CD4-positive, alpha-beta T cell treated with Interferon alpha-2 for 1 hour (primary cell): ENCODE data around the gene FAM236C.
"Not testable (repeated sequence)": the region's sequence is repeated elsewhere in the genome, so short reads cannot be mapped to it uniquely, and the experiment has no call there.

Experiments used
- DNase-seq, 2 donors: peaks; one replicate each; pipeline ENCODE4 v3.0.0-alpha.2; 2020 to 2022

The FAM236C gene

DNA sequence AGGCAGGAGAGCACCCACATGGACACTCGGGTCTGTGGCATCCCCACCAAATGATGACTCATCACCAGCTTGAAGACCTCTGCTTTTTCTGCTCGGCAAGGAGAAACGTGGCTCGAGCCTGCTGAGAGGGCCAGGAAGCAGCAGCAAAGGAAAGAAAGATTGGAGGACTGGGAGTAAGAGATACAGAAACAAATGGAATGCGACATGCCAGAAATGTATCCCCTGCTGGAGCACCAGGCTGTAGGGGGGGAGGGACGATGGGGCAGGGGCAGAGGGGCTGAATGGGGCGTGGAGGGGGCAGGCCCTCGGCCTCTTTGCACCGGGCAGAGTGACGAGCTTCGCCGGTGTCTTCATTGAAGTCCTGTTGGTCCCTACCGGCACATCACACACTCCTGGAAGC is at the start of gene FAM236C:
Gene FAM236C, plus strand, starts transcription at position 301 of the 400 bp plus-strand sequence. CDS start 100 bp downstream, outside the sequence.
- not testable (repeated sequence) for DNase-seq

DNA sequence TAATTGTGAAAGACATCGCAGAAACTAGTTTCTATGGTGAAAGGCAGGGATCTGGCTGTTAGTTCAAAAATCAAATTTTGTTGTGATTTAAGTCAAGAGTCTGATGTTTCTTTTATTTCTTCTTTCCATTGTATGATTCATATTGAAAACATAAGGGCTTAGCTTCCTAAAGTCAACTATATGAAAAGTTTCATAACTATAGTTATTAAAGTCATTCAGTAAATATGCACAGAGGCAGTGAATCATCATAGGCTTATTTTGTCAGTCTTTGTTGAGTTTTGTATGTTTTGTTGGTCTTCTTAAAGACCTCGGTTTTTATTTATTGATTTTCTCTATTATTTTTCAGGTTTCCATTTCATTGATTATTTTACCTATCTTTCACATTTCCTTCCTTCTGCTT is 29.5 kb upstream of the FAM236C start:
- DNase-seq, result not testable (repeated sequence)

- DNase-seq, result not testable (repeated sequence)
Observed at GRCh38 chrX:72889740-72890139, 22.7 kb upstream of the FAM236C start.

- DNase-seq, result not testable (repeated sequence)
Observed at GRCh38 chrX:72916096-72916495, 3.7 kb downstream of the FAM236C start.

DNA sequence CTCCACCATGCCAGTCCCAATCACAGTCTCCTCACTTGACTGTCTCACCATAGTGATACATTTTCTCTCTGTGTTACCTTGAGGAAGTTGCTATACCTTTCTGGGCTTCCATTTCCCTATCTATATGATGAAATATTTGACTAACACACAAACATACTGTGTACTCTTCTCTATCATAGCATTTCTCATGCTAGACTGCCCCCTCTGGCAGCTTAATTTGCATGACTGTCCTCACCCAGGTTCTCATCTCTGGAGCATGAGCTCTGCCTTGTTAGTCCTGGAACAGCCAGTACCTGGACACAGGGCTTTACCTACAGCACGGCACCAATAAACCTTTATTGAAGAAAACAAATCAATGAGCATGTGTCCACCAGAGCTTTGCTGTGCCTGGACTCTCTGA is 19.9 kb downstream of the FAM236C start:
- not testable (repeated sequence) for DNase-seq

- not testable (repeated sequence) for DNase-seq
Observed at GRCh38 chrX:72936455-72936854, 24.0 kb downstream of the FAM236C start.

DNA sequence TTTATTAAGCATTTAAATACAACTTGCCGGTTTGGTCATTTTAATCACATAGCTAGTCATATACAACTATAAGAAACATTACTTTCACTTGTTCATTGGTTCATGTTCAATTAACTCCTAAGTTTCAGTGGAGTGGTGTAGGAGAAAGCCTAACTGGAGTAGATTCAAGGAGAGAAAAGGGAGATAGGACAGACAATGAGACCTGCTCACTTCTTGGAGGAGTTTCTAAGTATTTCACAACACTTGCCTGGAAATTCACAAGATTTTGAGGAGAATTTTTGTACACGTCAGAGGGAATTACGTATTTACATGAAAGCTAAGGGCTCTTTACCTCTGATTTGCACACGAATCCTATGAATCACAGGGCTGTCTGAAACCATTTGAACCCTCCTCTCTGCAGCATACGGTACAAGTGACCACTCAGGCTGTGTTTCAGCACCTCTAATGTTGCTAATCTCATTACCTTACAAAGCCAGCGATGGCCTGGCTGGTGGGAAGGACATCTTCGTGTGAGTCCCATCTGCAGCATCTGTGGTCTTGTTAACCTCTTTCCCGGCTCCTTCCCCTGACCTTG is 24.6 kb downstream of the FAM236C start:
- not testable (repeated sequence) for DNase-seq

DNA sequence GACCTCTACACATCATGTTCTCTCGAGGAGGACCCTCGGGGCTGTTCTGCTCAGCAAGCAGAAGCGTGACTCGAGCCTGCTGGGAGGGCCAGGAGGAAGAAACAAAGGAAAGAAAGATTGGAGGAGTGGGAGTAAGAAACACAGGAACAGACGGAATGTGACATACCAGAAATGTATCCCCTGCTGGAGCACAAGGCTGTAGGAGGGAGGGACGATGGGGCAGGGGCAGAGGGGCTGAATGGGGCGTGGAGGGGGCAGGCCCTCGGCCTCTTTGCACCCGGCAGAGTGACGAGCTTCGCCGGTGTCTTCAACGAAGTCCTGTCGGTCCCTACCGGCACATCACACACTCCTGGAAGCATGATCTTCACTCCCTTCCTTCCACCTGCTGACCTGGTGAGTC is 25.5 kb downstream of the FAM236C start, which contains the start of gene FAM236A:
Gene FAM236A, plus strand, starts transcription at position 301 of the 400 bp plus-strand sequence. Its CDS starts 57 bp downstream, at position 358.
- DNase-seq, result not testable (repeated sequence)

GRCh38 chrX:72942272-72942671 is 29.9 kb downstream of the FAM236C start:
- not testable (repeated sequence) for DNase-seq

GRCh38 chrX:72943035-72943818 is 30.8 kb downstream of the FAM236C start:
- not testable (repeated sequence) for DNase-seq

- DNase-seq, result not testable (repeated sequence)
Observed at GRCh38 chrX:72943819-72944169, 31.4 kb downstream of the FAM236C start, which contains the start of gene DMRTC1. Gene DMRTC1 (minus strand): TSS chrX:72943837. CDS start chrX:72875694, 68,143 bp downstream.

DNA sequence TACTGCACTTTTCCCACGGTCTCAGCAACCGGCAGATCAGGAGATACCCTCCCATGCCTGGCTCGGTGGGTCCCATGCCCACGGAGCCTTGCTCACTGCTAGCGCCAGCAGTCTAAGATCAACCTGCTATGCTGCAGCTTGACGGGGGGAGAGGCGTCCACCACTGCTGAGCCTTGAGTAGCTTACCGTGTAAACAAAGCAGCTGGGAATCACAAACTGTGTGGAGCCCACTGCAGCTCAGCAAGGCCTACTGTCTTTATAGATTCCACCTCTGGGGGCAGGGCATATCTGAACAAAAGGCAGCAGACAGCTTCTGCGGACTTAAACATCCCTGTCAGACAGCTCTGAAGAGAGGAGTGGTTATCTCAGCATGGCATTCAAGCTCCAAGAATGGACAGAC is 47.6 kb downstream of the FAM236C start:
- DNase-seq, result not testable (repeated sequence)
